NB4 (cell line): ENCODE data around the gene DEF6.
A peak's percentile ranks its signal among the peaks of the same experiment; 100 is the strongest.

Source experiments
- DNase-seq: peaks from one replicate; pipeline ENCODE4 v3.0.0; 2010; ENCODE audit warnings: low read depth
- H3K4me3 ChIP-seq: one replicate; pipeline ENCODE4 v1.5.1; 2011; ENCODE audit warnings: mild to moderate bottlenecking, low read depth, low read length, moderate library complexity
- MYC ChIP-seq: IDR thresholded peaks from 2 replicates; pipeline ENCODE4 v1.6.1; 2011; ENCODE audit warnings: low read depth, low read length
- POLR2A ChIP-seq: IDR thresholded peaks from 2 replicates; pipeline ENCODE4 v1.6.1; 2011; ENCODE audit warnings: mild to moderate bottlenecking; ENCODE audit not compliant: insufficient read length; ENCODE audit errors: extremely low read depth
- TF ChIP-seq, protein P1 (sequence below): IDR thresholded peaks from 2 replicates; pipeline ENCODE4 v1.6.1; 2011; ENCODE audit warnings: low read depth, low read length
- TF ChIP-seq, protein P2 (sequence below): IDR thresholded peaks from one replicate; pipeline ENCODE4 v1.5.1; 2012; ENCODE audit warnings: low read depth, low read length

DEF6 gene

DNA sequence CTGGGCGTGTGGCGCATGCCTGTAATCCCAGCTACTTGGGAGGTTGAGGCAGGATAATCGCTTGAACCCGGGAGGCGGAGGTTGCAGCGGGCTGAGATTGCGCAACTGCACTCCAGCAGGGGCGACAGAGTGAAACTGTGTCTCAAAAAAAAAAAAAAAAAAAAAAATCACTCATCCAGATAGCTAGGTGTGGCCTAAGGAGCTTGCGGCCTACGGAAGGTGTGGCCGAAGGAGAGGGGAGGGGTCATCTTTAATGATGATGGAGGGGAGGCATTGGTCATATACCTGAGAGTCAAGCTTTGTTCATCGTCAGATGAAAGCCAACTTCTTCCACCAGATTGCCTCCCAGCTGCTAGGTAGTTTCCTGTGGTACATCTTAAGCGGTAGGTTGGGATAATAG lies 43.9 kb downstream of the DEF6 start:
- DNase-seq: no peak
- TF ChIP-seq, protein P1, sequence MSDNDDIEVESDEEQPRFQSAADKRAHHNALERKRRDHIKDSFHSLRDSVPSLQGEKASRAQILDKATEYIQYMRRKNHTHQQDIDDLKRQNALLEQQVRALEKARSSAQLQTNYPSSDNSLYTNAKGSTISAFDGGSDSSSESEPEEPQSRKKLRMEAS: no peak
- TF ChIP-seq, protein P2, sequence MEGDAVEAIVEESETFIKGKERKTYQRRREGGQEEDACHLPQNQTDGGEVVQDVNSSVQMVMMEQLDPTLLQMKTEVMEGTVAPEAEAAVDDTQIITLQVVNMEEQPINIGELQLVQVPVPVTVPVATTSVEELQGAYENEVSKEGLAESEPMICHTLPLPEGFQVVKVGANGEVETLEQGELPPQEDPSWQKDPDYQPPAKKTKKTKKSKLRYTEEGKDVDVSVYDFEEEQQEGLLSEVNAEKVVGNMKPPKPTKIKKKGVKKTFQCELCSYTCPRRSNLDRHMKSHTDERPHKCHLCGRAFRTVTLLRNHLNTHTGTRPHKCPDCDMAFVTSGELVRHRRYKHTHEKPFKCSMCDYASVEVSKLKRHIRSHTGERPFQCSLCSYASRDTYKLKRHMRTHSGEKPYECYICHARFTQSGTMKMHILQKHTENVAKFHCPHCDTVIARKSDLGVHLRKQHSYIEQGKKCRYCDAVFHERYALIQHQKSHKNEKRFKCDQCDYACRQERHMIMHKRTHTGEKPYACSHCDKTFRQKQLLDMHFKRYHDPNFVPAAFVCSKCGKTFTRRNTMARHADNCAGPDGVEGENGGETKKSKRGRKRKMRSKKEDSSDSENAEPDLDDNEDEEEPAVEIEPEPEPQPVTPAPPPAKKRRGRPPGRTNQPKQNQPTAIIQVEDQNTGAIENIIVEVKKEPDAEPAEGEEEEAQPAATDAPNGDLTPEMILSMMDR: no peak
- TF ChIP-seq POLR2A (no peak), MYC (no peak)
- no peak overlapping the region for H3K4me3 ChIP-seq

DNA sequence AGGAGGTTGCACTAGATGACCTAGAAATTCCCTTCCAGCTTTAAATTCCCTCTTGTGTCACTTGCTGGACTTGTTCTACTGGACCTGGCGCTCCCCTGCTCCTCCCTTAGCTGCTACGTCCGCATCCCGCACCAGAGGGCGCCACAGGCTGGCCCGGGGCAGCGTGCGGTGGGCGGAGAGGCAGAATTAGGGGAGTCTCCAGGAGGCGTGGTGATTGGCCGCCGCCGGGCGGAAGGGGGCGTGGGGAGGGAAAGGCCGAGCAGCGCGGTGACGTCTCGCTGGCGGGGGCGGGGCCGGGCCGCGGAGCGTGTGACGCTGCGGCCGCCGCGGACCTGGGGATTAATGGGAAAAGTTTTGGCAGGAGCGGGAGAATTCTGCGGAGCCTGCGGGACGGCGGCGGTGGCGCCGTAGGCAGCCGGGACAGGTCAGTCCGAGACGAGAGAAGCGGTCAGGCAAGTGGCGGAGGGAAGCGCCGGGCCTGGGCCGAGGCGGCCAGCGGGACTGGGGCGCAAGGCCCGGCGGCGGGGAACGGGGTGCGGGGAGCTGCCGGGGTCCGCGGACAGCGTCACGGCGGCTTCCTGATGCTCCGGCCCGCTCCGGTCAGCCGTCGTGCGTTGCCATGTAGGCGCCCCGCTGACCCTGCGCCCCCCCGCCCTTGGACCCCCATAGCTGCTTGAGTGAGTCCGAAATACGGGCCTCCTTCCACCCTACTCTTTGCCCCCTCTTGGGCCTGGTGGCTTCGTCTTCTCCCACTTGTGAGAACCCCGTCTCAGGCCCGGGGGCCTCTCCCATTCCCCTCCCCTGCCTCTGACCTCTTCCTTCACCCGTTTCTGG lies 44.9 kb downstream of the DEF6 start, which contains the start of gene PPARD:
Gene PPARD, plus strand, starts transcription at position 301 of the 834 bp plus-strand sequence. CDS start 68,530 bp downstream, outside the sequence.
- TF ChIP-seq POLR2A: no peak
- TF ChIP-seq, protein P1: 0 out of 2 replicates have a peak, but pooled peaks have one; percentile 9
- TF ChIP-seq, protein P2: peak; percentile 91
- peak; percentile 95 for DNase-seq
- H3K4me3 ChIP-seq: peak within 1 kb of the TSS; percentile 59

DNA sequence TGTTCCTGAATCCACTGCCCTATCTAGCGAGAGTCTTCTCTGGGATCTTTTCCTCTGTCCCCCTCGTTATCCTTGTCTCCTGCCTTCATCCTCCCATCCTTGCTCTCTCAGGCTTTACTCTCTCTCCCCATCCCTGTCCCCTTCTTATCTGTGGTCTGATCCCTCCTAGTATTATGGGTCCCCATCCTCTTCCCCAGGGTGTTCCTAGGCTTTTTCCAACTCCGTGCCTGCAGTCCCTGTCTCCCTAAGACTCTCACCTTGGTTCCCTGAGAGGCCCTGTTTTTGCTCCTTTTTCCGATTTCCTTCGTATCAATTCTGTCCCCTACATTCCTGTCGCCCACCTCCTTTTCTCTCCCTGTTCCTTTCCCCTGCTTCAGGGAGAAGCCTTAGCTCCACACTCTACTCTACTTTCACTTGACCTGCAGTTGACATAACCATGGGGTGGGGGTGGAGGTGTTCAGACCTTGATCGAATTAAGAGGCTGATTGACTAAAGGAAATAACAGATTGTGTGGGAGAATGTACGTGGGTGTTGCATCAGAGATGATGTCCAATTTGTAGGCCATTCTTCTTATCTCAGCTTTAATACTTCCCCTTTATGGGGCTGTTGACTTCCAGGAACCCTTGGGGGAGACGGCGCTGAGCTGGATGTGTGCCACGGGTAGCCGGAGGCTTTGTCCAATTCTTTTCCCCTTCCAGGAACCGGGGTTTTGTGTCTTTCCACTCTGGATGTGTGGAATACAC lies 45.6 kb downstream of the DEF6 start:
- peak; percentile 85 for DNase-seq
- no peak for TF ChIP-seq MYC
- TF ChIP-seq, protein P2: no peak
- TF ChIP-seq, protein P1: no peak
- TF ChIP-seq POLR2A: no peak
- H3K4me3 ChIP-seq: peak overlapping the region; percentile 59

DNA sequence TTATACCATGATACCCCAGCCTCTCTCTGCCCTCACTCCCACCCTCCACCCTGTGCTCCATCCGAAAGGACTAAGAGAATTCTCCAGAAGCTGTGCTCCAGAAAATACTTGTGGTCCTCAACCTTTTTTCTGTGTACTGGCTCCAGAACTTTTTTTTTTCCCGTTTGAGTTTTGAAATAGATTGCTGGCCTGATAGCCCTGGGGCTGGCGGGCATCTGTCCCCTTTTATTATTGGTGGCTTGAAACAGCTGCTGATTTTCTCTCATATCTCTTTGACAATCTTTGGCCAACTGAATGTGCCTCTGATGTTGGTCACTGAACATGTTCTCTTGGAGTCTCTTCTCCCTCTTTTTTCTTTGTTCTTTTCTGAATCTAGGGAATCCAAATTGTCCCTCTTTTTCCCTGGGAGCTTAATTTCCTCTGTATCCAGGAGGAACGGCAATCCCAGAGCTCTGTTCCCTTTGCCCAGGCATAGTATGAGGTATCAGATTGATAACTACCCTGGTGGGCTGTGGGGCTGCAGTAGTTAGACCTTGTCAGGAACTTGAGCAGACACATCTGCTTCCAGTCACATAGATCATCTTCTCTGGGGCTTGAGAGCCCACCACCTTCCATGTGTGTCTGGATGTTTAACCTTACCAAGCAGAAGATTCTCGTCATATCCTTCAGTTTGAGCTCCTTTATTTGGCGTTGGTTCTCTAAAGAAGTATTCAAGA lies 46.4 kb downstream of the DEF6 start:
- DNase-seq: no peak
- H3K4me3 ChIP-seq: peak overlapping the region; percentile 59
- TF ChIP-seq POLR2A: no peak
- TF ChIP-seq, protein P2: no peak
- TF ChIP-seq MYC: no peak
- TF ChIP-seq, protein P1: no peak

DNA sequence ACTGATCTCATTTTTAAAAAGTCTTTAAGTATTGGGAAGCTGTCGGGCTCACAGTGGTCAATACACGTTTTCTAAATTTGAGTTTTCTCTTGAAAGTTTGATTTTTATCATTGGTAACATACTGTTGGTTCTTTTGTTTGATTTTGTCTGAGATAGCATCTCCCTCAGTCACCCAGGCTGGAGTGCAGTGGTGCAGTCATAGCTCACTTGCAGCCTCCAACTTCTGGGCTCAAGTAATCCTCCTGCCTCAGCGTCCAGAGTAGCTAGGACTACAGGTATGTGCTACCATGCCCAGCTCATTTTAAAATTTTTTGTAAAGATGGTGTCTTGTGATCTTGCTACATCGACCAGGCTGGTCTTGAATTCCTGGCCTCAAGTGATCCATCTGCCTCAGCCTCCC lies 53.8 kb downstream of the DEF6 start:
- no peak overlapping the region for H3K4me3 ChIP-seq
- TF ChIP-seq MYC (no peak), POLR2A (no peak)
- TF ChIP-seq, protein P2: no peak
- TF ChIP-seq, protein P1: no peak

More for the DNA sequence above, 53.8 kb downstream of the DEF6 start:
- no peak for DNase-seq
